HG03060 (cell line): ENCODE measurements around the gene RGL2.

Experiments used
- ATAC-seq: cut with Tn5 transposase; IDR thresholded peaks from one replicate; pipeline ENCODE4 v1.9.1; 2021; ENCODE audit warnings: low read depth, moderate number of reproducible peaks; ENCODE audit not compliant: unreplicated experiment

The RGL2 gene

GRCh38 chr6:33247977-33248642 lies 50.6 kb downstream of the RGL2 start:
- ATAC-seq, result no peak

GRCh38 chr6:33243476-33243875 lies 55.3 kb downstream of the RGL2 start:
- no peak for ATAC-seq

- ATAC-seq, result no peak
Observed at GRCh38 chr6:33241968-33242367, 56.8 kb downstream of the RGL2 start.
